GM19395 (cell line): ENCODE results near the gene COCH.

ENCODE experiments used
- ATAC-seq: cut with Tn5 transposase; IDR thresholded peaks from one replicate; pipeline ENCODE4 v1.9.1; 2021; ENCODE audit warnings: mild to moderate bottlenecking, moderate library complexity; ENCODE audit not compliant: unreplicated experiment

COCH gene

GRCh38 chr14:30874120-30874998, at the start of gene COCH:
COCH (plus strand) TSS chr14:30874559; CDS start chr14:30874939, 380 bp downstream.
- ATAC-seq: peak; percentile 75

- no peak for ATAC-seq
Measured at GRCh38 chr14:30826070-30826469, 48.3 kb upstream of the COCH start.

GRCh38 chr14:30829853-30830252, 44.5 kb upstream of the COCH start:
- no peak for ATAC-seq

GRCh38 chr14:30834353-30834752, 40.0 kb upstream of the COCH start:
- no peak for ATAC-seq

GRCh38 chr14:30838351-30838750, 36.0 kb upstream of the COCH start:
- no peak for ATAC-seq

- no peak for ATAC-seq
Measured at GRCh38 chr14:30840086-30840779, 34.1 kb upstream of the COCH start.

- no peak for ATAC-seq
Measured at GRCh38 chr14:30842431-30842830, 31.9 kb upstream of the COCH start.

GRCh38 chr14:30848449-30849240, 25.7 kb upstream of the COCH start:
- no peak for ATAC-seq

- ATAC-seq: peak; percentile 95
Measured at GRCh38 chr14:30849354-30849753, 25.0 kb upstream of the COCH start.

GRCh38 chr14:30849983-30850382, 24.4 kb upstream of the COCH start:
- no peak for ATAC-seq

- ATAC-seq: no peak
Measured at GRCh38 chr14:30853946-30854345, 20.4 kb upstream of the COCH start.

- ATAC-seq: peak; percentile 47
Measured at GRCh38 chr14:30854492-30854891, 19.9 kb upstream of the COCH start.

- peak; percentile 52 for ATAC-seq
Measured at GRCh38 chr14:30855345-30856037, 18.9 kb upstream of the COCH start.

GRCh38 chr14:30861200-30861599, 13.2 kb upstream of the COCH start:
- no peak for ATAC-seq

- no peak for ATAC-seq
Measured at GRCh38 chr14:30864934-30865333, 9.4 kb upstream of the COCH start.

- ATAC-seq: no peak
Measured at GRCh38 chr14:30868736-30869135, 5.6 kb upstream of the COCH start.

GRCh38 chr14:30869551-30870155, 4.7 kb upstream of the COCH start:
- no peak for ATAC-seq

GRCh38 chr14:30872602-30873001, 1.8 kb upstream of the COCH start:
- no peak for ATAC-seq

GRCh38 chr14:30873308-30874119, 845 bp upstream of the COCH start:
- no peak for ATAC-seq
